ENCODE results near the gene CSE1L.
A peak's percentile ranks its signal among the peaks of the same experiment; 100 is the strongest.
"Not testable (repeated sequence)": the region's sequence is repeated elsewhere in the genome, so short reads cannot be mapped to it uniquely, and the experiment has no call there.

CSE1L gene

DNA sequence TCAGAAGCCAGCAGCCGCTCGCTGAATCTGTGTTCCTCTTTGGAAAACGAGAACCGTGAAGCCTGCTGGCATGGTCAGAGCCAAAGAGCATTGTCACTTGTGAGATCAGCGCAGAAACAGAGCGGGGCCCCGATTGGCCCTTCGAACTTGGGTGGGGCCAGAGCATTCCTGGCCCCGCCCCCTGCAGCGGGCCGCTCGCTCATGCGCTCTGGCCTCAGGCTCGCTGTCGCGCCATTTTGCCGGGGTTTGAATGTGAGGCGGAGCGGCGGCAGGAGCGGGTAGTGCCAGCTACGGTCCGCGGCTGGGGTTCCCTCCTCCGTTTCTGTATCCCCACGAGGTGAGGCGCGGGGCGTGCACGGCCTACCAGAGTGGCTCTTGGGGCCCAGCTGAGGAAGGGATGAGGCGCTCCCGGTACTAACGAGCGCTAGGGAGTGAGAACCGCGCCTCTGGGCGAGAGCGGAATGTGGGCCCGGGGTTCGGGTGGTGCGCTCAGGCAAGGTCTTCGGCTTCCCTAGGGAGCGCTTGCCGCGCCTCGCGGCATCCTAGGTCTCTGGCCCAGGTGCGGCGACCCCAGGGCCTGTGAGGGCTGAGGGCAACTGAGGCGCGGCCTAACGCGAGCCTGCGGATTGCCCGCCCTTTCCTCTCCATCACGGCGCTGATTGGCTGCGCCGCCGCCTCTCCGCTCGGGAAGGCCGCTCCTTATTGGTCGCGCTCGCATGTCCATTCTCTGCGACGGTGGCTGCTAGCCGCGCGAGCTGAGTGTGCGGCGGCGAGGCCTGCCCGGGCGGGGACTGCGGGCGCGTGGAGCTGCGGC is at the start of gene CSE1L:
CSE1L (plus strand) TSS at position 226 of the 814 bp plus-strand sequence. CDS start 12,152 bp downstream, outside the sequence.
- Histone ChIP-seq H3K4me1 (peaks cover 6% of the 10 kb centered on the region; the same call in 1 of the 2 replicates), H3K36me3 (replicated peaks) (peaks cover 31% of the 10 kb centered on the region), H3K27me3 (ENCODE audit: low read depth) (no peaks in the 10 kb centered on the region; the same call in 1 of the 2 replicates), H3K9me3 (no peaks in the 10 kb centered on the region), H3K4me3 (peak within 1 kb of the TSS; percentile 100)
- peak; percentile 91 to 95 for DNase-seq (ENCODE audit: low spot score in 2 of 2)
- in situ Hi-C loops (cut with MboI; ENCODE audit: low sequenced_read_pairs), result no loop called here

- H3K9me3 ChIP-seq, result no peaks in the 10 kb centered on the region
- no peak for DNase-seq (ENCODE audit: low spot score in 2 of 2)
- no peak overlapping the region for H3K4me3 ChIP-seq
- no peaks in the 10 kb centered on the region for H3K4me1 ChIP-seq
- no peaks in the 10 kb centered on the region for H3K27me3 ChIP-seq (ENCODE audit: low read depth)
- peaks cover 41% of the 10 kb centered on the region for H3K36me3 ChIP-seq (replicated peaks)
- in situ Hi-C loops (cut with MboI; ENCODE audit: low sequenced_read_pairs), result no loop called here
Measured at GRCh38 chr20:48999890-49000870, 45.9 kb upstream of the CSE1L start.

GRCh38 chr20:49001741-49002140 is 44.4 kb upstream of the CSE1L start:
- H3K36me3 ChIP-seq (replicated peaks), result peaks cover 39% of the 10 kb centered on the region
- in situ Hi-C loops (cut with MboI; ENCODE audit: low sequenced_read_pairs), result no loop called here
- no peak overlapping the region for H3K4me3 ChIP-seq
- no peak for DNase-seq (ENCODE audit: low spot score in 2 of 2)
- no peaks in the 10 kb centered on the region for H3K4me1 ChIP-seq
- no peaks in the 10 kb centered on the region for H3K9me3 ChIP-seq
- no peaks in the 10 kb centered on the region for H3K27me3 ChIP-seq (ENCODE audit: low read depth)

- Histone ChIP-seq H3K36me3 (replicated peaks) (peaks cover 10% of the 10 kb centered on the region), H3K4me3 (no peak overlapping the region), H3K4me1 (no peaks in the 10 kb centered on the region), H3K9me3 (no peaks in the 10 kb centered on the region), H3K27me3 (ENCODE audit: low read depth) (no peaks in the 10 kb centered on the region)
- in situ Hi-C loops (cut with MboI; ENCODE audit: low sequenced_read_pairs), result no loop called here
- DNase-seq (ENCODE audit: low spot score in 2 of 2), result no peak
Measured at GRCh38 chr20:49006446-49006980, 39.6 kb upstream of the CSE1L start.

- DNase-seq (ENCODE audit: low spot score in 2 of 2), result no peak
- Histone ChIP-seq H3K4me3 (no peak overlapping the region), H3K27me3 (ENCODE audit: low read depth) (no peaks in the 10 kb centered on the region), H3K4me1 (no peaks in the 10 kb centered on the region), H3K9me3 (no peaks in the 10 kb centered on the region), H3K36me3 (replicated peaks) (peaks cover 27% of the 10 kb centered on the region)
- in situ Hi-C loops (cut with MboI; ENCODE audit: low sequenced_read_pairs), result no loop called here
Measured at GRCh38 chr20:49009899-49010631, 36.0 kb upstream of the CSE1L start.

DNA sequence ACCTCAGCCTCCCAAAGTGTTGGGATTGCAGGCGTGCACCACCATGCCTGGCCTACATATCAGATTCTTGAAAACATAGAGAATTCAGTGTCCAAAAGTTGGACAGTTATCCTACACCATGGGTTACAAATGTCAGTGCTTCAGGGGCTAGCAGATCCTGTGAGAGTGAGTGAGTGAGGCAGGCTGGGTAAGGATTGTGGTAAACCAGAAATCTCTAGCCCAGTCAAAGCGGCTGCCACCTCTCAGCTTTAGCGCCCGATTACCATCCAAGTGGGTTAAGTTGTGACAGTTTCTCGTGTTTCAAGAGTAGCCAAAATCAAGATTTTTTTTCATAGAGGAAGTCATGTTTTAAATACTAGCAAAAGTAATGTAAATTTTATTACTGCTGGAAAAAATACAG is 21.9 kb upstream of the CSE1L start:
- Histone ChIP-seq H3K9me3 (no peaks in the 10 kb centered on the region), H3K4me3 (no peak overlapping the region), H3K4me1 (no peaks in the 10 kb centered on the region), H3K36me3 (replicated peaks) (peaks cover 41% of the 10 kb centered on the region), H3K27me3 (ENCODE audit: low read depth) (no peaks in the 10 kb centered on the region)
- in situ Hi-C loops (cut with MboI; ENCODE audit: low sequenced_read_pairs), result no loop called here
- no peak for DNase-seq (ENCODE audit: low spot score in 2 of 2)

DNA sequence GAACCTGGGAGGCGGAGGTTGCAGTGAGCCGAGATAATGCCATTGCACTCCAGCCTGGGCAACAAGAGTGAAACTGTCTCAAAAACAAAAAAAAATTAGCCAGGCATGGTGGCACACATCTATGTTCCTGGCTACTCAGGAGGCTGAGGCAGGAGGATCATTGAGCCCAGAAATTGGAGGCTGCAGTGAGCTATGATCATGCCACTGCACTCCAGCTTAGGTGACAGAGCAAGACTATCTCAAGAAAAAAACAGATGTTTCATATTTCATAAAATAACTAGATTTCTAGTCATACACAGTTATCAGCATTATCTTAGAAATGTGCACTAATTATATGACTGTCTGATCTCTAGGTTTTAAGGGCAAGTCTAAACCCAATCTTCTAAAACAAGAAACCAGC is 17.9 kb upstream of the CSE1L start:
- H3K27me3 ChIP-seq (ENCODE audit: low read depth); H3K9me3 ChIP-seq; H3K4me1 ChIP-seq; in situ Hi-C loops (cut with MboI; ENCODE audit: low sequenced_read_pairs); H3K4me3 ChIP-seq; DNase-seq (ENCODE audit: low spot score in 2 of 2): not testable (repeated sequence)
- H3K36me3 ChIP-seq (replicated peaks), result peaks cover 47% of the 10 kb centered on the region

DNA sequence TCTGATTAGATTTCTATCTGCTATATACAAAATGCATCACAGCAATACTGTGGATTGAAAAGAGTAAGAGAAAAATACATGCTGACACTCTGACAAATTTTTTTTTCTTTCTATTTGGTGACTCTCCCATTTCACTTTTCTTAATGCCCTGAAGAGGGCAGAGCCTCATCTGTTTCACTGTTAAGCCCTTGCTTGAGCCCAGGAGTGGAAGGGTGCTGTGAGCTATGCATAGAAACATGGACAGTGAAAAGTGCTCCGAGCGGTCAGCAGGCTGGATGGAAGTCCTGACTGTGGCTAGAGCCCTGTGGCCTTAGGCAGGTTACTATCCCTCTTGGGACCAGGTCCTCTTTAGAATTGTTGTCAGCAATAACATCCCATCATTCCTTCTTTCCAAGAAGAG is 17.4 kb upstream of the CSE1L start:
- H3K4me3 ChIP-seq, result no peak overlapping the region
- peak in 1 of 2 experiments; percentile 13 for DNase-seq (ENCODE audit: low spot score in 2 of 2)
- H3K27me3 ChIP-seq (ENCODE audit: low read depth), result no peaks in the 10 kb centered on the region
- no peaks in the 10 kb centered on the region for H3K4me1 ChIP-seq
- H3K9me3 ChIP-seq, result no peaks in the 10 kb centered on the region
- H3K36me3 ChIP-seq (replicated peaks), result peaks cover 51% of the 10 kb centered on the region
- in situ Hi-C loops (cut with MboI; ENCODE audit: low sequenced_read_pairs), result no loop called here

DNA sequence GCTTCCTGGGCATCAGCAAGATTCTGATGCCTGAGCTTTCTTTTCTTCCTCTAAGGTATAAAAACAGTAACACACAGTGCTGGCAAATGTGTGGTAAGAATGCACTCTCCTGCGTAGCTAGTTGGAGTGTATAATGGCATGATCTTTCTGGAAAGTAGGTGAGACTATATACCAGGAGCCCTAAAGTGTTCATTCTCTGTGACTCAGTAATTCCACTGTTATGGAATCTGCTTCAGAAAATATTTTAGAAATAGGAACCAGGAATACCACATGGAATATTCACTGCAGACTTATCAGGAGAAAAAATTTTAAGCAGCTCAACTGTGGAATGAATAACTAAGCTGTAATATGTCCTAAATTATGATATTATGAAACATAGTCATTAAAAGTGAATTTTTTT is 16.9 kb upstream of the CSE1L start:
- in situ Hi-C loops (cut with MboI; ENCODE audit: low sequenced_read_pairs), result no loop called here
- Histone ChIP-seq H3K36me3 (replicated peaks) (peaks cover 49% of the 10 kb centered on the region), H3K4me1 (no peaks in the 10 kb centered on the region), H3K4me3 (no peak overlapping the region), H3K9me3 (no peaks in the 10 kb centered on the region), H3K27me3 (ENCODE audit: low read depth) (no peaks in the 10 kb centered on the region)
- no peak for DNase-seq (ENCODE audit: low spot score in 2 of 2)

- H3K27me3 ChIP-seq (ENCODE audit: low read depth), result no peaks in the 10 kb centered on the region
- H3K9me3 ChIP-seq, result no peaks in the 10 kb centered on the region
- in situ Hi-C loops (cut with MboI; ENCODE audit: low sequenced_read_pairs), result no loop called here
- H3K4me1 ChIP-seq, result peaks cover 8% of the 10 kb centered on the region
- no peak overlapping the region for H3K4me3 ChIP-seq
- DNase-seq (ENCODE audit: low spot score in 2 of 2), result no peak
- H3K36me3 ChIP-seq (replicated peaks), result peaks cover 38% of the 10 kb centered on the region
Measured at GRCh38 chr20:49030954-49031619, 15.0 kb upstream of the CSE1L start.

DNA sequence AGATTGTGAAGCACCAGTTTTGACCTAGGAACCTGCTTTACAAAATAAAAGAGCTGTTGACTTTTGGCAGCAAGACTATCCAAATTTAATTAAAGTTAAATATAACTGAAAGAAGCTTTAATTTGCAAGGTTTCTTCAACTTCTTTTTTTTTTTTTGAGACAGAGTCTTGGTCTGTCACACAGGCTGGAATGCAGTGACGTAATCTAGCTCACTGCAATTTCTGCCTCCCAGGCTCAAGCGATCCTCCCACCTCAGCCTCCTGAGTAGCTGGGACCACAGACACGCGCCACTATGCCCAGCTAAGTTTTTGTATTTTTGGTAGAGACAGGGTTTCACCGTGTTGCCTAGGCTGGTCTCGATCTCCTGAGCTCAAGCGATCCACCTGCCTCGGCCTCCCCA is 13.7 kb upstream of the CSE1L start:
- no peak for DNase-seq (ENCODE audit: low spot score in 2 of 2)
- H3K36me3 ChIP-seq (replicated peaks), result peaks cover 36% of the 10 kb centered on the region
- in situ Hi-C loops (cut with MboI; ENCODE audit: low sequenced_read_pairs), result no loop called here
- H3K4me3 ChIP-seq, result no peak overlapping the region
- peaks cover 12% of the 10 kb centered on the region for H3K4me1 ChIP-seq
- no peaks in the 10 kb centered on the region for H3K9me3 ChIP-seq
- H3K27me3 ChIP-seq (ENCODE audit: low read depth), result no peaks in the 10 kb centered on the region

GRCh38 chr20:49034070-49034732 is 11.9 kb upstream of the CSE1L start:
- Histone ChIP-seq H3K27me3 (ENCODE audit: low read depth) (no peaks in the 10 kb centered on the region), H3K9me3 (no peaks in the 10 kb centered on the region), H3K4me3 (no peak overlapping the region), H3K36me3 (replicated peaks) (peaks cover 24% of the 10 kb centered on the region), H3K4me1 (peaks cover 12% of the 10 kb centered on the region)
- in situ Hi-C loops (cut with MboI; ENCODE audit: low sequenced_read_pairs), result no loop called here
- DNase-seq (ENCODE audit: low spot score in 2 of 2), result no peak
